Thoracic aorta (tissue), 2 donors: ENCODE measurements around the gene CACYBP. TPM values are rescaled to one million over a fixed set of nuclear protein-coding genes. Genes with fewer than 3 reads are reported as not detected.

Experiments
- ATAC-seq: fragments of 150-250 bp; one replicate; pipeline ENCODE4 v1.8.0; 2017; ENCODE audit warnings: low read depth; ENCODE audit not compliant: insufficient number of reproducible peaks, low FRiP score
- DNase-seq: peaks from one replicate; pipeline ENCODE4 v3.0.0-alpha.2; 2020; ENCODE audit warnings: low spot score
- H3K27ac ChIP-seq, 2 donors: fragments of 200-600 bp; sonication (generic); 1 replicate in 1 of 2; 2 replicates in 1 of 2; pipeline ENCODE4 v1.5.1; 2016; ENCODE audit warnings: mild to moderate bottlenecking in 2 of 2, moderate library complexity in 2 of 2
- H3K27me3 ChIP-seq: fragments of 200-600 bp; sonication (generic); replicated peaks from 2 replicates; pipeline ENCODE4 v1.6.0; 2016; ENCODE audit warnings: mild to moderate bottlenecking; ENCODE audit not compliant: insufficient read depth
- H3K36me3 ChIP-seq: fragments of 200-600 bp; sonication (generic); one replicate; pipeline ENCODE4 v1.5.1; 2016
- H3K4me1 ChIP-seq, 2 donors: fragments of 200-600 bp; sonication (generic); 1 replicate in 1 of 2; 2 replicates in 1 of 2; pipeline versions ENCODE4 v1.5.1 to v1.6.0; 2016; ENCODE audit warnings: low read depth in 2 of 2, mild to moderate bottlenecking in 1 of 2; ENCODE audit not compliant: control insufficient read depth in 1 of 2
- H3K4me3 ChIP-seq: fragments of 200-600 bp; sonication (generic); 2 replicates; pipeline ENCODE4 v1.5.1; 2016; ENCODE audit warnings: mild to moderate bottlenecking
- H3K9me3 ChIP-seq: fragments of 200-600 bp; sonication (generic); 2 replicates; pipeline ENCODE4 v1.5.1; 2016
- total RNA-seq, 2 donors: library from RNA; depleted of rRNA; stranded (reverse); fragments of >200 nt; gene quantifications; one replicate each; pipeline versions ENCODE4 v1.1.0 to v1.2.3, GENCODE V29; 2016
- TF ChIP-seq, protein P1 (sequence below): fragments of 200-600 bp; sonication (generic); IDR thresholded peaks from one replicate; pipeline ENCODE4 v1.5.1; 2019; ENCODE audit warnings: antibody characterized with exemption

The CACYBP gene
- total RNA-seq, 2 donors from 2014 or later, result 54.8 to 55.0 TPM

DNA sequence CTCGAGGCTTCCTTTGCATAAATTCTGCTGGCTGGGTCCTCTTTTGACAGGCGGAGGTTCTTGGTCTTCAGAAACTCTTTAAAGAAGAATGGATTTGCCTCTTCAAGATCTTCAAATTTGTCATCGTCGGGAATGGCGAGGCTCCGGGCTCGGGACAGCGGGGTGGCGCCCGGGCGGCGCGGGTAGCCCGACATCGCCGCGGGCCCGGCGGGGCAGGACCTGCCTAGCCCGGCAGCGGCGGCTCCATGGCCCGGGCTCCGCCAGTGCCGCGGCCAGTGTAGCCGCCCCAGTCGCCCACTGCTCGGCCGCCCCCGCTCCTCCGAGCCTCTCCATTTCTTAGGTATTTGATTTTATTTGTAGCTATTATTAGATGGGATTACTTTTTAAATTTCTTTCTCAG, 45.8 kb downstream of the CACYBP start:
- no peaks in the 10 kb centered on the region for H3K9me3 ChIP-seq
- DNase-seq, result no peak
- H3K4me1 ChIP-seq, result no peaks in the 10 kb centered on the region
- TF ChIP-seq, protein P1, sequence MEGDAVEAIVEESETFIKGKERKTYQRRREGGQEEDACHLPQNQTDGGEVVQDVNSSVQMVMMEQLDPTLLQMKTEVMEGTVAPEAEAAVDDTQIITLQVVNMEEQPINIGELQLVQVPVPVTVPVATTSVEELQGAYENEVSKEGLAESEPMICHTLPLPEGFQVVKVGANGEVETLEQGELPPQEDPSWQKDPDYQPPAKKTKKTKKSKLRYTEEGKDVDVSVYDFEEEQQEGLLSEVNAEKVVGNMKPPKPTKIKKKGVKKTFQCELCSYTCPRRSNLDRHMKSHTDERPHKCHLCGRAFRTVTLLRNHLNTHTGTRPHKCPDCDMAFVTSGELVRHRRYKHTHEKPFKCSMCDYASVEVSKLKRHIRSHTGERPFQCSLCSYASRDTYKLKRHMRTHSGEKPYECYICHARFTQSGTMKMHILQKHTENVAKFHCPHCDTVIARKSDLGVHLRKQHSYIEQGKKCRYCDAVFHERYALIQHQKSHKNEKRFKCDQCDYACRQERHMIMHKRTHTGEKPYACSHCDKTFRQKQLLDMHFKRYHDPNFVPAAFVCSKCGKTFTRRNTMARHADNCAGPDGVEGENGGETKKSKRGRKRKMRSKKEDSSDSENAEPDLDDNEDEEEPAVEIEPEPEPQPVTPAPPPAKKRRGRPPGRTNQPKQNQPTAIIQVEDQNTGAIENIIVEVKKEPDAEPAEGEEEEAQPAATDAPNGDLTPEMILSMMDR, result no peak
- H3K36me3 ChIP-seq, result no peaks in the 10 kb centered on the region
- no peak overlapping the region for H3K4me3 ChIP-seq
- no peak overlapping the region for H3K27ac ChIP-seq
- ATAC-seq, result no peak
- H3K27me3 ChIP-seq, result no peaks in the 10 kb centered on the region

DNA sequence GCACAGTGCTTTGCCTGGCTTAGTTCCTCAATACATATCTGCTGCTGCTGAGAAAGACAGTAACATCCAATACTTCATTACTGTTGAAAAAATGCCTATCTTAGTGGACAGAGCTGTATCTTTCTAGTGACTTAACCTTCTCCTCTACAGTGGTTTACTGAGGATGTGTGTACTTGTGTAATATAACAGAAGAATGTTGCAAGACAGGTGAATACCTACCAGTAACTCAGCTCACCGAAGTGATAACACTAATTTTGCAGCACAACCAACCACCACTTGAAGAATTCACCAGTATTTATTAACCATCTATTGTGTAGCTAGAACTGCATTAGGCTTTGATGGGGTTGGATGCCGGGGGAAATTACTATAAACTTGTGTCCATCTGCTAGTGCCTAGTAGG, 51.2 kb downstream of the CACYBP start:
- no peaks in the 10 kb centered on the region for H3K4me1 ChIP-seq
- TF ChIP-seq, protein P1, result no peak

DNA sequence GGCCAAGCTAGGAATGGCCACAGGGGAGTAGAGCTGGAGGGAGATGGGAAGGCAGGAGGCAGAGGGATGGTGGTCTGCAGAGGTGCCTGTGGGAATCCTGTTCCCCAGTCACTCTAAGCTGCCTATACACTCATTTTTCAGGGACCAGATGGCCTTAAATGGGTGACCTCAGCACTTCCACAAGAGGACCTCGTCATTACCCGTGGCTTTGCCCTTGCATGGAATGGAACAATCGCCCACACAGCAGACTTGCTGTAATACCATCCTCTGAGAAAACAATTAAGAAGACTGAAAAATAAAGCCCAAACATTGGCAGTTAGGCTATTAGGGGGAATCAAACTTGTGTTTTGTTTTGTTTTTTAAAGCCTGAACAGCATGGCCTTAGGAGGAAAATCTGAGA, 55.0 kb downstream of the CACYBP start:
- Histone ChIP-seq H3K9me3 (no peaks in the 10 kb centered on the region), H3K36me3 (no peaks in the 10 kb centered on the region), H3K4me3 (no peak overlapping the region), H3K27ac (no peak overlapping the region), H3K4me1 (no peaks in the 10 kb centered on the region), H3K27me3 (no peaks in the 10 kb centered on the region)
- TF ChIP-seq, protein P1, result no peak
- ATAC-seq, result no peak
- DNase-seq, result no peak

More for the DNA sequence above, 51.2 kb downstream of the CACYBP start:
- no peak for ATAC-seq
- H3K27me3 ChIP-seq, result no peaks in the 10 kb centered on the region
- no peak for DNase-seq
- no peaks in the 10 kb centered on the region for H3K36me3 ChIP-seq
- H3K4me3 ChIP-seq, result no peak overlapping the region
- H3K9me3 ChIP-seq, result no peaks in the 10 kb centered on the region
- H3K27ac ChIP-seq, result no peak overlapping the region

Other genes starting within 250 kb of the CACYBP start
- gene MRPS14, start 23.5 kb downstream of the CACYBP start, total RNA-seq, result 10 to 100 TPM; 13.5 to 24.2 TPM
- gene TNN, start 67.9 kb downstream of the CACYBP start, total RNA-seq, result not detected
- 10 to 100 TPM; 20.2 to 93.1 TPM for gene KIAA0040, start 192.8 kb downstream of the CACYBP start, total RNA-seq